ENCODE results near the gene FMO5.
A peak's percentile ranks its signal among the peaks of the same experiment; 100 is the strongest.

FMO5 gene, protein sequence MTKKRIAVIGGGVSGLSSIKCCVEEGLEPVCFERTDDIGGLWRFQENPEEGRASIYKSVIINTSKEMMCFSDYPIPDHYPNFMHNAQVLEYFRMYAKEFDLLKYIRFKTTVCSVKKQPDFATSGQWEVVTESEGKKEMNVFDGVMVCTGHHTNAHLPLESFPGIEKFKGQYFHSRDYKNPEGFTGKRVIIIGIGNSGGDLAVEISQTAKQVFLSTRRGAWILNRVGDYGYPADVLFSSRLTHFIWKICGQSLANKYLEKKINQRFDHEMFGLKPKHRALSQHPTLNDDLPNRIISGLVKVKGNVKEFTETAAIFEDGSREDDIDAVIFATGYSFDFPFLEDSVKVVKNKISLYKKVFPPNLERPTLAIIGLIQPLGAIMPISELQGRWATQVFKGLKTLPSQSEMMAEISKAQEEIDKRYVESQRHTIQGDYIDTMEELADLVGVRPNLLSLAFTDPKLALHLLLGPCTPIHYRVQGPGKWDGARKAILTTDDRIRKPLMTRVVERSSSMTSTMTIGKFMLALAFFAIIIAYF

DNA sequence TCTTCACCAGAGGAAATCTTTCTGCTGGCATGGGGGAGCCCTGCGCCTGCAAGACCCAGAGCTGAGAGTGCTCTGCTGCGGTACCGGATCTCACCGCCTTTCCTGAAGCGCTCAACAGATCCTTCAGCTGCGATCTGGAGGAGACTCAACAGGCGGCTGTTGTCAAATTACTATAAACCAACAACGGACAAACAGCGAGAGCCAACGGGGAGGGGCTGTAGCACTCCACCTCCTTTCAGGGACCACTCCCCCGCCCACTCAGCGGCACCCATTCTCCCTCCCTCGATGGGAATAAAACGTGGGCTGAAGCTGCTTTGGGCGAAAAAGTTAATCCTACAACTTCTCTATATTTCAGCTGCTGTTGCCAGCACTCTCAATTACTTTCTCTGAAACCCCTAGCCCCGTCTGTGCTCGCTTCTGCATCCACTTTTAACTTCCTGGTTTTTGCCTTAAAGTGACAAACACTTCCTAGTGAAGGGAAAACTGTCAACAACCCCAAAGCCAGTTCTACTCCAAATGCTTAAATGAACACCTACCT is at the start of gene FMO5:
Gene FMO5 (minus strand): TSS at position 147 of the 538 bp plus-strand sequence. CDS start 310 bp downstream, outside the sequence.
- peak in 1 of 2 donors; percentile 4 for DNase-seq (ENCODE audit: extremely low read depth in 1 of 2, low read depth in 1 of 2)

DNA sequence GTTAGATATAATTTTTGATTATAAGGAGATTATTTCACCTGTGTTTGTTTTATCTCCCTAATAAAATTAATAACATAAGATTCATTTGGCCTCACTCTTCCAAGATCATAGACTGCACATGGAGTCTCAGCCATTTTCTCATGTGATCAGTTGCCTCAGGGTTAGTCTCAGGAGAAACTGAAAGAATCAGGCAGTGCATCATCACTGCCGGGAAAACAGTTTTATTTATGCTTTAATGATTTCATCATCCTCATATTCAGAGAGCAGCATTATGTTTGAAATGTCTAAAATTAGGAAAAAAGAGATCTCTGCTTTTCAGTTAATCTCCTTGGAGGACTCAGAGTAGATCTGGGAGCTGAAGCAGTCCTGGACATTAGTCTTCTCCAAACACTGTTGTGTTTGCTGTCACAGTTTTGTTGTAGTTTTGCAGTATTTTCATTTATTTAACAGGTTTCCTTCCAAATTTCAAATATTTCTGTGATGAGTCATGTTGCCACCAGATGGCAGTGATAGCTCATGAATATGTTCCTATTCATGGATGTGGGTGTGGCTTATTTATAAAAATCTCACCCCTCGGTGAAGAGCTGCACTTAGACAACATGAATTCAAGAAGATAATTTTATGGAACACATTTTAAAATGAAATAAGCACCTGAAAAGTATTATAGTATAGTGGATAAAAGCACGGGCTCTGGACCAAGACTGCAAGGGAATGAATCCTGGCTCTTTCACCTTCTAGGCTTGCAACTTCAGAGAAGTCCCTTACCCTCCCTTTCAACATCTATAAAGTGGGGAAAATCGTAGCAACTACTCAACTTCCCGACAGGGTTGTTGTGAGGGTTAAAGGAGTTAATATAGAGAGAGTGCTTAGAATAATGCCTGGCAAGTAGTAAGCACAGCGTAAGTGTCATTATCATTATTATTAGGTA is 48.5 kb upstream of the FMO5 start:
- DNase-seq (ENCODE audit: extremely low read depth in 1 of 2, low read depth in 1 of 2): no peak

DNA sequence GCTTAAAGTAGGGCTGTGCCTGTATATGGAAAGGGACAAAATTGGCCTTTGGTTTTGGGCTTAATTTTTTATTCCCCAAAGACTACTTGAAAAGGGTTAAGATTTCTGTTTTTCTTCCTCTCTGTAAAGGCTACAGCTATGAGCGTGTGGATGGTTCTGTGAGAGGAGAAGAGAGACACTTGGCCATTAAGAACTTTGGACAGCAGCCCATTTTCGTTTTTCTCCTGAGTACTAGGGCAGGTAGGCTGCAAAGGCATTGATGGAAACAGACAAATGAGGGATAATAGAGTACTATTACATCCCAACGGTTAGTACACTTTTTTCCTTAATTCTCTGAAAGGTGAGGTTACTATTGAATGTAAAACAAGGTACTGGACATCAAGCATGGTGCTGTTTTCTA is 46.9 kb upstream of the FMO5 start:
- DNase-seq (ENCODE audit: extremely low read depth in 1 of 2, low read depth in 1 of 2): no peak

- DNase-seq (ENCODE audit: extremely low read depth in 1 of 2, low read depth in 1 of 2): no peak
These were observed 45.6 kb upstream of the FMO5 start for GRCh38 chr1:147270721-147271120.

DNA sequence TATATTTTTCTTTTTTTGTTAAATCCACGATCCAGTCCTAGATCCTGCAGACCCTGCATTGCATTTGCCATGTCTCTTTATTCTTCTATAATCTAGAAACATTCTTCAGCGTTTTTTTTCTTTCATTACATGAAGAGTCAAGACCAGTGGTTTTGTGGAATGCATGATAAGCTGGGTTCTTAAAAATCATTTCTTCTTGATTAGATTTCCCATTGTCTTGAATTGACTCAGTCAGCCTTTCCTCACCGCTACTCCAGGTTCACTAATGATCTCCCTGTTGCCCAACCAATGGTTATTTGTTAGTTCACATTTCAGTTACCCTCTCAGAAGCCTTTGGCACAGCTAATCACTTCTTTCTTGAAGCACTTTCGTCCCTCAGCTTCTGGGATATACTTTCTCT is 42.6 kb upstream of the FMO5 start:
- DNase-seq (ENCODE audit: extremely low read depth in 1 of 2, low read depth in 1 of 2): no peak

- DNase-seq (ENCODE audit: extremely low read depth in 1 of 2, low read depth in 1 of 2): no peak
These were observed 41.2 kb upstream of the FMO5 start for GRCh38 chr1:147266381-147266780.

DNA sequence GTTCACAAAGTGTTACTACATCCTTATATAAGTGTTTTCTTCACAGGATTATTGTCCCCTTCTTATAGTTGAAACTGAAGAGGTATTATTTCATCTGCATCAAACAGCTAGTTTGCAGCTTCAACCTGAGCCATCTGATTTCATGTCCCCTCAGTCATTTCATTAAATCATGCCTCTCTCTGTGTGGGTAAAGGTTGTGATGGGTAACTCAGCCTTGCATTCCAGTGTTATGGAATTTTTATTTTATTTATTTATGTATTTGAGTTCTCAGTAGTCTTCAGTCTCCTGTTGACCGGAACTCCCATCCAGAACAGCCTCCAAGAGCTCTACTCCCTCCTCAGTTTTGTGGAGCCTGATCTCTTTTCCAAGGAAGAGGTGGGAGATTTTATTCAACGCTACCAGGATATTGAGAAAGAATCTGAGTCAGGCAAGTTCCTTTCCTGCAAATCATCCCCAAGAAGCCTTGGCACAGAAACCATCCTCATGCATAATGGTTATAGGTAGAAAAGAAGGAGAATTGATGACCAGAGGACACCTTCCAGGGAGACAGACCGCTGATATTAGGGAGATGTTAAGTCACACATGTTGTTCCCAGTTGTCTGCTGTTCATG is 39.1 kb upstream of the FMO5 start:
- DNase-seq (ENCODE audit: extremely low read depth in 1 of 2, low read depth in 1 of 2): no peak

GRCh38 chr1:147260956-147261355 is 35.8 kb upstream of the FMO5 start:
- DNase-seq (ENCODE audit: extremely low read depth in 1 of 2, low read depth in 1 of 2): no peak

- DNase-seq (ENCODE audit: extremely low read depth in 1 of 2, low read depth in 1 of 2): no peak
These were observed 27.4 kb upstream of the FMO5 start for GRCh38 chr1:147252540-147252939.

DNA sequence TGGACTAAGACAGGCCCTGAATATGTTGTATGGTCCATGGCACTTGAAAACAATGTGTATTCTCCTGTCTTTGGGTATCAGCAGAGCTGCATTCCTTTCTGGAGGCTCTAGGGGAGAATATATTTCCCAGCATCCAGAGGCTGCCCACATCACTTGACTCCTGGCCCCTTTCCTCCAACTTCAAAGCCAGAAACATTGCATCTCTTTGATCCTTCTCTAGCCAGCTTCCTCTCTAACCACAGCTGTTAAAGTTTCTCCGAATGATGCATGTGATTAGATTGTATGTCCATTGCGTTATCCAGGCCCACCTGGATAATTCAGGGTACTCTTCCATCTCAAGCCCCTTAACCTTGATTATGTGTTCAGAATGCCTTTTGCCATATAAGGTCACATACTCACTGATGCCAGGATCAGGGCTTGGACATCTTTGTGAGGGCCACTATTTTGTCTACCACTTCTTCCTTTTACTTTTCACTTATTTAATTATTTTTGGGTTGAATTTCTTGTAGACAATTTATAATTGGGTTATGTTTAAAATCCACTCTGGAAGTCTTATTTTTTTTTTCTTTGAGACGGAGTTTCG is 22.6 kb upstream of the FMO5 start:
- no peak for DNase-seq (ENCODE audit: extremely low read depth in 1 of 2, low read depth in 1 of 2)

- no peak for DNase-seq (ENCODE audit: extremely low read depth in 1 of 2, low read depth in 1 of 2)
These were observed 21.9 kb upstream of the FMO5 start for GRCh38 chr1:147246910-147247655.

GRCh38 chr1:147246044-147246690 is 21.0 kb upstream of the FMO5 start:
- no peak for DNase-seq (ENCODE audit: extremely low read depth in 1 of 2, low read depth in 1 of 2)

- DNase-seq (ENCODE audit: extremely low read depth in 1 of 2, low read depth in 1 of 2): no peak
These were observed 20.5 kb upstream of the FMO5 start for GRCh38 chr1:147245586-147246021.

DNA sequence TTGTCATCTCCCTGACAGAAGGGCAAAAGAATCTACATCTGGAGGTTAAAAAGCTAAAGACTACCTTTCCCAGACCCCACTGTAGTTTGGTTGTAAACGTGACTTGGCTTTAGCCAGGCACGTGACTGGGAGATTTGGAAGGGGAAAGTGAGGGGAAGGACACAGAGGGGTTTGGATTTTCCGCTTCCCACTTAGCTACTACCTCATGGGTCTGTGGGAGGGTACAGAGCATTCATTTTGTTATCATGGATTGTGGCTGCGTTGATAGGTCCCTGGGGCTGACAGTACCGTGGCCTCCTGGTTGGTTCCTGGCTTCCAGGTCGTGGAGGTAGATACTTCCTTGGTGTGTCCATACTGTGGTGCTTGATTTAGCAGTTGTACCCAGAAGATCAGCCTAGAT is 20.0 kb upstream of the FMO5 start:
- no peak for DNase-seq (ENCODE audit: extremely low read depth in 1 of 2, low read depth in 1 of 2)

GRCh38 chr1:147243841-147244240 is 18.7 kb upstream of the FMO5 start:
- DNase-seq (ENCODE audit: extremely low read depth in 1 of 2, low read depth in 1 of 2): no peak

DNA sequence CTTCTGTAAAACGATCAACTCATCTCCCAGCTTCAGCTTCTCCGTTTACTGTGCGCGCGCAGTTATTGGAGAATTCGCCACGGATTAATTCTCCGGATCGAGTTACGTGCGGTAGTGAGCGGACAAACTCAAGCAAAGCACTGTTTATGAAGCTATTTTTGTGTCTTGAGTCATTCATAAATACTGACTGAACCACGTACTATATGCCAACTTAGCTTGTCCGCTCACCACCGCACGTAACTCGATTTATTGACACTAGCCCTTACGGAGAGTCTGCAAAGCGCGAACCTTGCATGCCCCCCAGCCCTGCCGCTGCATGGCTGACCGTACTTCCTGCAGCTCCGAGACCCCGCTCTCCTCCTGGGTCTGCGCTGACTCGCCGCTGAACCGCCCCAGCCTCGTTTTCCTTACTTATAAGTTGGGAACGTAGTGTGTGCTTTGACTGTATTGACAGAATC is 18.1 kb upstream of the FMO5 start:
- DNase-seq (ENCODE audit: extremely low read depth in 1 of 2, low read depth in 1 of 2): no peak

DNA sequence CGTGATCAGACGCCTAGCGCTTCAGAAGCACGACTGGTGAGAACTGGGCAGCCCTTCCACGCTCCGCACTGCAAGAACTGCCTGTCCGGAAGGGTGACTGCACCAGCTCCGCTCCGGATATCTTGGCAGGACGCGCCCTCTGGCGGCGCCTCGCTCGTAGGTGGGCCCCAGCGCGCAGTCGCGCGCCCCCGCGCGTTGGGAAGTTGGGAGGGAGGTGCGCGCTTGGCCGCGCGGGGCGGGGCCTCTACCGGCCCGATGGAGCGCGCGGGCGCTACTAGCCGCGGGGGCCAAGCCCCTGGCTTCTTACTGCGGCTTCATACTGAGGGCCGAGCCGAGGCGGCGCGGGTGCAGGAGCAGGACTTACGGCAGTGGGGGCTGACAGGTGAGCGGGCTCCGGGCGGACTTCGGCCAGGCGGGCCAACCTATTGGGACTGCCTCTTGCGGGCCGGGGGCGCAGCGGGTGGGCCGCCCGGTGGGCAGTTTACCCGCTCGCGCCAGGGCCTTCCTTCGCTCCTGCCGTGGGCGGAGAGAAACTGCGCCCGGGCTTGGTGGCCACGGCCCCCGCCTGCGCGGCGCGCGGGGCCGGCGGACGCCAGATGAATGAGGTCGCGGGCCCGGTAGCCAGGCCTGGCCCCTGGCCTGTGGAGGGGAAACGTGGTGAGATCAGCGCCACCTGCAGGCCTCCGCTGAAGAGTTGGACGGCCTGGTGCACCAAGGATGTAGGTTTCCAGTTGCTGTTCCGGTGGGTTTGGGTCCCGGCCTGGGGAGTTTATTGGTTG is 17.5 kb upstream of the FMO5 start, which contains the start of gene CHD1L:
Gene CHD1L (plus strand): TSS at position 236 of the 779 bp plus-strand sequence. CDS start 20 bp downstream, at position 256.
- peak; percentile 89 for DNase-seq (ENCODE audit: extremely low read depth in 1 of 2, low read depth in 1 of 2)

- no peak for DNase-seq (ENCODE audit: extremely low read depth in 1 of 2, low read depth in 1 of 2)
These were observed 16.9 kb upstream of the FMO5 start for GRCh38 chr1:147241934-147242448.

All from stimulated activated CD8-positive, alpha-beta memory T cell treated with anti-CD3 and anti-CD28 coated beads, Interleukin-7, amount 100 ng/mL, for 48 hours (primary cell).